ENCODE data around the gene CKAP5.

The CKAP5 gene

GRCh38 chr11:46727952-46728658, 118.0 kb downstream of the CKAP5 start (continued):
- TF ChIP-seq, protein P1, sequence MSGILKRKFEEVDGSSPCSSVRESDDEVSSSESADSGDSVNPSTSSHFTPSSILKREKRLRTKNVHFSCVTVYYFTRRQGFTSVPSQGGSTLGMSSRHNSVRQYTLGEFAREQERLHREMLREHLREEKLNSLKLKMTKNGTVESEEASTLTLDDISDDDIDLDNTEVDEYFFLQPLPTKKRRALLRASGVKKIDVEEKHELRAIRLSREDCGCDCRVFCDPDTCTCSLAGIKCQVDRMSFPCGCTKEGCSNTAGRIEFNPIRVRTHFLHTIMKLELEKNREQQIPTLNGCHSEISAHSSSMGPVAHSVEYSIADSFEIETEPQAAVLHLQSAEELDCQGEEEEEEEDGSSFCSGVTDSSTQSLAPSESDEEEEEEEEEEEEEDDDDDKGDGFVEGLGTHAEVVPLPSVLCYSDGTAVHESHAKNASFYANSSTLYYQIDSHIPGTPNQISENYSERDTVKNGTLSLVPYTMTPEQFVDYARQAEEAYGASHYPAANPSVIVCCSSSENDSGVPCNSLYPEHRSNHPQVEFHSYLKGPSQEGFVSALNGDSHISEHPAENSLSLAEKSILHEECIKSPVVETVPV (CRISPR knock-in tag; IDR thresholded peaks at IDR 0.05): no peak

DNA sequence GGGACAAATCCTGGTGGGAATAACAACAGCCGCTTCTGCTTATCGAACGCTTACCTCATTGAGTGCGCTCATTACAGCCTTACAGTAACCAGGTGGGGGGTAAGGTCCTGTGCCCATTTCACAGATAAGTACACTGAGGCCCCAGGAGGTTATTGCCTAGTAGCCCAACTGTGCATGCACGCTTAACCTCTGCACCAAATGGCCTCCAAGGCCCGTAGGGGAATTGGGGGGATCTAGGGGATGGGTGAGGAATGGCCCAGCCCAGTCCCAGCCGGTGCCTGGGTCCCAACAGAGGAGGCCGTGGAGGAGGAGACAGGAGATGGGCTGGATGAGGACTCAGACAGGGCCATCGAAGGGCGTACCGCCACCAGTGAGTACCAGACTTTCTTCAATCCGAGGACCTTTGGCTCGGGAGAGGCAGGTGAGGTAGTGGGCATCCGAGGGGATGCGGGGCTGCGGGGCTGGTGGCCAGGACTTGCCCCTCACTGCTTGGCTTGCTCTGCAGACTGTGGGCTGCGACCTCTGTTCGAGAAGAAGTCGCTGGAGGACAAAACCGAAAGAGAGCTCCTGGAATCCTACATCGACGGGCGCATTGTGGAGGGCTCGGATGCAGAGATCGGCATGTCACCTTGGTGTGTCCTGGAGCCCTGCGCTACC, 119.7 kb downstream of the CKAP5 start:
- ATAC-seq: no peak
- TF ChIP-seq, protein P2, sequence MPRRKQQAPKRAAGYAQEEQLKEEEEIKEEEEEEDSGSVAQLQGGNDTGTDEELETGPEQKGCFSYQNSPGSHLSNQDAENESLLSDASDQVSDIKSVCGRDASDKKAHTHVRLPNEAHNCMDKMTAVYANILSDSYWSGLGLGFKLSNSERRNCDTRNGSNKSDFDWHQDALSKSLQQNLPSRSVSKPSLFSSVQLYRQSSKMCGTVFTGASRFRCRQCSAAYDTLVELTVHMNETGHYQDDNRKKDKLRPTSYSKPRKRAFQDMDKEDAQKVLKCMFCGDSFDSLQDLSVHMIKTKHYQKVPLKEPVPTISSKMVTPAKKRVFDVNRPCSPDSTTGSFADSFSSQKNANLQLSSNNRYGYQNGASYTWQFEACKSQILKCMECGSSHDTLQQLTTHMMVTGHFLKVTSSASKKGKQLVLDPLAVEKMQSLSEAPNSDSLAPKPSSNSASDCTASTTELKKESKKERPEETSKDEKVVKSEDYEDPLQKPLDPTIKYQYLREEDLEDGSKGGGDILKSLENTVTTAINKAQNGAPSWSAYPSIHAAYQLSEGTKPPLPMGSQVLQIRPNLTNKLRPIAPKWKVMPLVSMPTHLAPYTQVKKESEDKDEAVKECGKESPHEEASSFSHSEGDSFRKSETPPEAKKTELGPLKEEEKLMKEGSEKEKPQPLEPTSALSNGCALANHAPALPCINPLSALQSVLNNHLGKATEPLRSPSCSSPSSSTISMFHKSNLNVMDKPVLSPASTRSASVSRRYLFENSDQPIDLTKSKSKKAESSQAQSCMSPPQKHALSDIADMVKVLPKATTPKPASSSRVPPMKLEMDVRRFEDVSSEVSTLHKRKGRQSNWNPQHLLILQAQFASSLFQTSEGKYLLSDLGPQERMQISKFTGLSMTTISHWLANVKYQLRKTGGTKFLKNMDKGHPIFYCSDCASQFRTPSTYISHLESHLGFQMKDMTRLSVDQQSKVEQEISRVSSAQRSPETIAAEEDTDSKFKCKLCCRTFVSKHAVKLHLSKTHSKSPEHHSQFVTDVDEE (CRISPR knock-in tag; IDR thresholded peaks at IDR 0.05): no peak
- TF ChIP-seq TCF4 (CRISPR knock-in tag; IDR thresholded peaks at IDR 0.05; ENCODE audit: borderline replicate concordance): no peak
- TF ChIP-seq CREB5 (CRISPR knock-in tag; IDR thresholded peaks at IDR 0.05; ENCODE audit: low read depth): no peak
- TF ChIP-seq ZFP3 (CRISPR knock-in tag; IDR thresholded peaks at IDR 0.05): no peak
- TF ChIP-seq ZFP30 (CRISPR knock-in tag; IDR thresholded peaks at IDR 0.05): no peak
- TF ChIP-seq ZC3H10 (CRISPR knock-in tag; IDR thresholded peaks at IDR 0.05): no peak
- no peak for TF ChIP-seq PPARA (CRISPR knock-in tag; IDR thresholded peaks at IDR 0.05; ENCODE audit: borderline replicate concordance)
- no peak for TF ChIP-seq PATZ1 (CRISPR knock-in tag; IDR thresholded peaks at IDR 0.05; ENCODE audit: borderline replicate concordance)

GRCh38 chr11:46725338-46726205, 120.5 kb downstream of the CKAP5 start:
- ATAC-seq: no peak
- TF ChIP-seq ARNTL (CRISPR knock-in tag; IDR thresholded peaks at IDR 0.05; ENCODE audit: borderline replicate concordance, low read depth): no peak
- no peak for TF ChIP-seq ZNF70 (CRISPR knock-in tag; IDR thresholded peaks at IDR 0.05)
- TF ChIP-seq, protein P2 (CRISPR knock-in tag; IDR thresholded peaks at IDR 0.05): no peak
- TF ChIP-seq ZFP3 (CRISPR knock-in tag; IDR thresholded peaks at IDR 0.05): no peak
- no peak for TF ChIP-seq CSDC2 (CRISPR knock-in tag; IDR thresholded peaks at IDR 0.05)
- TF ChIP-seq OSR1 (CRISPR knock-in tag; IDR thresholded peaks at IDR 0.05): no peak
- TF ChIP-seq CREB5 (CRISPR knock-in tag; IDR thresholded peaks at IDR 0.05; ENCODE audit: low read depth): no peak
- TF ChIP-seq TOX (CRISPR knock-in tag; IDR thresholded peaks at IDR 0.05; ENCODE audit: borderline replicate concordance): no peak
